Measurements from ENCODE around the gene INS. TPM values are rescaled to one million over a fixed set of nuclear protein-coding genes. Genes with fewer than 3 reads are reported as not detected.
A peak's percentile ranks its signal among the peaks of the same experiment; 100 is the strongest.

INS gene
- total and polyA plus RNA-seq, 2 donors (not counting 1 experiment from before 2014, with no cell fraction given): not detected

GRCh38 chr11:2166091-2166851 is 5.3 kb upstream of the INS start:
- Histone ChIP-seq H3K79me2 (ENCODE audit: control insufficient read depth, insufficient read depth, low read length) (no peaks in the 10 kb centered on the region), H3K4me1 (ENCODE audit: control insufficient read depth in 2 of 2, insufficient read depth in 2 of 2, low read length in 2 of 2) (peaks cover 0 to 3% of the 10 kb centered on the region in 2 donors), H4K20me1 (ENCODE audit: control insufficient read depth, insufficient read depth, low read length, poor library complexity, severe bottlenecking) (no peaks in the 10 kb centered on the region), H3K4me2 (replicated peaks; ENCODE audit: low read depth, low read length, poor library complexity, severe bottlenecking) (peak overlapping the region; percentile 67), H3K9me3 (ENCODE audit: control extremely low read depth in 1 of 3, control insufficient read depth in 2 of 3, insufficient read depth in 1 of 3, low read length in 2 of 3) (no peaks in the 10 kb centered on the region), H3K27ac (ENCODE audit: low read length in 2 of 2) (no peak overlapping the region), H3K27me3 (replicated peaks in 1 of 4; ENCODE audit: control extremely low read depth in 1 of 4, control insufficient read depth in 3 of 4, insufficient read depth in 4 of 4, low read length in 3 of 4) (peaks cover 0 to 10% (median 0%) of the 10 kb centered on the region in 4 experiments), H3K36me3 (replicated peaks in 1 of 2; ENCODE audit: control extremely low read depth in 1 of 2, control insufficient read depth in 1 of 2, extremely low read depth in 1 of 2, insufficient read depth in 2 of 2, low read length in 1 of 2) (no peaks in the 10 kb centered on the region), H3K9ac (ENCODE audit: low read length) (no peak overlapping the region), H2AFZ (ENCODE audit: insufficient read depth, low read depth, low read length, poor library complexity, severe bottlenecking) (peak overlapping the region; percentile 38), H3K4me3 (ENCODE audit: control extremely low read depth in 1 of 5, extremely low read depth in 1 of 5, insufficient read depth in 1 of 5, low read depth in 2 of 5, low read length in 4 of 5) (no peak overlapping the region)
- no peaks in the 10 kb centered on the region for H3K9me3 Mint-ChIP-seq (ENCODE audit: insufficient read depth)
- DNase-seq: peak; percentile 59
- intact Hi-C loops (cut with micrococcal nuclease): no loop called here
- ATAC-seq (ENCODE audit: low read depth): peak; percentile 64
- H3K4me1 Mint-ChIP-seq: no peaks in the 10 kb centered on the region
- peak; percentile 71 for TF ChIP-seq CTCF (IDR thresholded peaks at IDR 0.05)
- no peak for TF ChIP-seq EZH2 (IDR thresholded peaks at IDR 0.05; ENCODE audit: borderline replicate concordance, insufficient read depth, low read depth, low read length, poor library complexity, severe bottlenecking)
- no peaks in the 10 kb centered on the region for H3K27me3 Mint-ChIP-seq
- ChIA-PET POLR2A (no interaction called here), CTCF (interaction anchor here (1.1 to 3.7 kb wide), 3 partner anchors 139 to 256 kb away, joined by 3 to 23 read pairs (median 4); no protein-coding TSS in a partner anchor)
- H3K27ac Mint-ChIP-seq: no peak overlapping the region
- WGBS (ENCODE audit: insufficient coverage): 18% methylated on average over 70 of the region's 70 CpGs
- no peak overlapping the region for H3K4me3 Mint-ChIP-seq

GRCh38 chr11:2165571-2165970 is 4.6 kb upstream of the INS start:
- TF ChIP-seq EZH2 (IDR thresholded peaks at IDR 0.05; ENCODE audit: borderline replicate concordance, insufficient read depth, low read depth, low read length, poor library complexity, severe bottlenecking) (no peak), CTCF (IDR thresholded peaks at IDR 0.05) (no peak)
- Histone ChIP-seq H3K9me3 (ENCODE audit: control extremely low read depth in 1 of 3, control insufficient read depth in 2 of 3, insufficient read depth in 1 of 3, low read length in 2 of 3) (no peaks in the 10 kb centered on the region), H4K20me1 (ENCODE audit: control insufficient read depth, insufficient read depth, low read length, poor library complexity, severe bottlenecking) (no peaks in the 10 kb centered on the region), H3K4me2 (replicated peaks; ENCODE audit: low read depth, low read length, poor library complexity, severe bottlenecking) (no peak overlapping the region), H3K36me3 (replicated peaks in 1 of 2; ENCODE audit: control extremely low read depth in 1 of 2, control insufficient read depth in 1 of 2, extremely low read depth in 1 of 2, insufficient read depth in 2 of 2, low read length in 1 of 2) (no peaks in the 10 kb centered on the region), H3K4me1 (ENCODE audit: control insufficient read depth in 2 of 2, insufficient read depth in 2 of 2, low read length in 2 of 2) (peaks cover 0 to 3% of the 10 kb centered on the region in 2 donors), H3K27me3 (replicated peaks in 1 of 4; ENCODE audit: control extremely low read depth in 1 of 4, control insufficient read depth in 3 of 4, insufficient read depth in 4 of 4, low read length in 3 of 4) (peaks cover 0 to 10% (median 0%) of the 10 kb centered on the region in 4 experiments), H2AFZ (ENCODE audit: insufficient read depth, low read depth, low read length, poor library complexity, severe bottlenecking) (no peak overlapping the region), H3K27ac (ENCODE audit: low read length in 2 of 2) (no peak overlapping the region), H3K79me2 (ENCODE audit: control insufficient read depth, insufficient read depth, low read length) (no peaks in the 10 kb centered on the region), H3K9ac (ENCODE audit: low read length) (no peak overlapping the region), H3K4me3 (ENCODE audit: control extremely low read depth in 1 of 5, extremely low read depth in 1 of 5, insufficient read depth in 1 of 5, low read depth in 2 of 5, low read length in 4 of 5) (no peak overlapping the region)
- no peaks in the 10 kb centered on the region for H3K27me3 Mint-ChIP-seq
- intact Hi-C loops (cut with micrococcal nuclease): no loop called here
- CTCF ChIA-PET: interaction anchor here (1.1 to 3.7 kb wide), 3 partner anchors 24 to 255 kb away, joined by 3 to 23 read pairs (median 4); no protein-coding TSS in a partner anchor
- 82% methylated on average over 11 of the region's 13 CpGs for WGBS (ENCODE audit: insufficient coverage)
- DNase-seq (no peak), ATAC-seq (ENCODE audit: low read depth) (no peak)
- no peaks in the 10 kb centered on the region for H3K9me3 Mint-ChIP-seq (ENCODE audit: insufficient read depth)
- no peaks in the 10 kb centered on the region for H3K4me1 Mint-ChIP-seq
- no peak overlapping the region for H3K4me3 Mint-ChIP-seq
- H3K27ac Mint-ChIP-seq: no peak overlapping the region
- POLR2A ChIA-PET: no interaction called here
